ENCODE measurements around the gene GALK2.

The GALK2 gene

DNA sequence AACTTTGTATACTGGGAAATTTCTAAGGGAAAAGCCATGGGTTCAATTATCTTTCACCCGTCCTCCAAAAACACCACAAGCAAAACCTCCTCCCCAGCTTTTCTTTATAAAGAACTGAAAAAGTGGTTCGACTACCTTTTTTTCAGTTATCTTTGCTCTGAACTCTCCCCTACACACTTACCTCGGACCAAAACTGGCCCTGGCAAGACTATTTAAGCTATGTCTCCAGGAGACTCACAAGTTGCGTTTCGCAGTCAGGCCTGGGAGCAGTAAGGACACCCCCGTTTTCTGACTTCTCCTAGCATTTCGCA, 15.3 kb upstream of the GALK2 start:
- H3K27ac ChIP-seq, result peak overlapping the region; percentile 81
- H3K4me1 ChIP-seq (ENCODE audit: low read depth, poor library complexity, severe bottlenecking), result peaks cover 38% of the 10 kb centered on the region
- no peaks in the 10 kb centered on the region for H3K27me3 ChIP-seq (ENCODE audit: insufficient read depth, low read depth)
- H3K36me3 ChIP-seq (ENCODE audit: insufficient read depth), result no peaks in the 10 kb centered on the region
- no peak for TF ChIP-seq CTCF (conservative IDR thresholded peaks at IDR 0.05; ENCODE audit: low read depth, low read length)
- H3K9ac ChIP-seq, result peak overlapping the region; percentile 94
- H3K4me3 ChIP-seq (IDR thresholded peaks at IDR 0.05; ENCODE audit: insufficient read depth, low read depth, low read length), result peak overlapping the region; percentile 22
- peaks cover 14% of the 10 kb centered on the region for H4K20me1 ChIP-seq (ENCODE audit: insufficient read depth)
- peaks cover 64% of the 10 kb centered on the region for H3K79me2 ChIP-seq (ENCODE audit: insufficient read depth, low read depth)
- peak overlapping the region; percentile 85 for H3K4me2 ChIP-seq
- H2AFZ ChIP-seq (ENCODE audit: low read depth), result peak overlapping the region; percentile 80; the same call in 1 of the 2 replicates

DNA sequence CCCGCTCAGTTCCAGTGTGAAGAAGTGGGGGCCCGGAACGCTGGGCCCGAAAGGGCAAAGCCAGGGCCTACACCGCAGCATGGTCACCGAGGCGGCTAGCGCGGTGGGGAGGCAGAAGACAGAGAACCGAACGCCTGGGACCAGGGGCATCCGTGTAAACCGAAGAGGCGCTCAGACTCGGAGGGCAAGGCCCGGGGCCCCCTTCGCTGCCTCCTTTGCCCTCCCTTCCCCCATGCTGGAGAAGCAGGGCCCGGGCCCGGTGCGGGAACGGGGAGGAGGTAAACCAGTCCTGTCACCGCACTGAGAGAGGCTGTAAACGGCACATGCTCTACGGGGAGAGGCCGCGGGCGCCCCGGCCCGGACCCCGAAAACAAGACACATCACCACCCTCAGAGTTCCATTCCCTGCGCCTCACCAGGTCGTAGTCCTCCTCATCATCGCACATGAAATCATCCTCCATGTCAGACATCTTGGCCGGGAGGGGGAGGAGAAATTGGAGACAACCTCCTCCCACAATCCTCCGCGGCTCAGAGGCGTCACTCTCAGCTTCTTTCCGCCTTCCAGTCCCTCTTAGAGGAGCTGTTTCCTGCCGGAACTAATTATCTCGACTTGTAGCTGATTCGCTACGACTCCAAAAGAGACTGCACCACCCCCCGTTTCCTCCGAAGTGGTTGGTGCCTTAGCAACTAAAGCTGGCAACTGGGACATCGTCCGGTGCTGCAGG, 14.8 kb upstream of the GALK2 start, which contains the start of gene COPS2:
Gene COPS2, minus strand, starts transcription at position 490 of the 724 bp plus-strand sequence. Its CDS starts 21 bp downstream, at position 469.
- H3K27me3 ChIP-seq (ENCODE audit: insufficient read depth, low read depth), result no peaks in the 10 kb centered on the region
- H3K79me2 ChIP-seq (ENCODE audit: insufficient read depth, low read depth), result peaks cover 60% of the 10 kb centered on the region
- H3K27ac ChIP-seq, result peak within 1 kb of the TSS; percentile 81
- no peak for TF ChIP-seq CTCF (conservative IDR thresholded peaks at IDR 0.05; ENCODE audit: low read depth, low read length)
- peak within 1 kb of the TSS; percentile 94 for H3K9ac ChIP-seq
- H3K4me3 ChIP-seq (IDR thresholded peaks at IDR 0.05; ENCODE audit: insufficient read depth, low read depth, low read length), result peak within 1 kb of the TSS; percentile 22
- H4K20me1 ChIP-seq (ENCODE audit: insufficient read depth), result peaks cover 12% of the 10 kb centered on the region
- H3K4me1 ChIP-seq (ENCODE audit: low read depth, poor library complexity, severe bottlenecking), result peaks cover 38% of the 10 kb centered on the region
- no peaks in the 10 kb centered on the region for H3K36me3 ChIP-seq (ENCODE audit: insufficient read depth)
- H2AFZ ChIP-seq (ENCODE audit: low read depth), result peak within 1 kb of the TSS; percentile 80
- H3K4me2 ChIP-seq, result peak within 1 kb of the TSS; percentile 97

- H3K4me3 ChIP-seq (IDR thresholded peaks at IDR 0.05; ENCODE audit: insufficient read depth, low read depth, low read length), result no peak overlapping the region
- H3K4me1 ChIP-seq (ENCODE audit: low read depth, poor library complexity, severe bottlenecking), result peaks cover 38% of the 10 kb centered on the region
- peak overlapping the region; percentile 97 for H3K4me2 ChIP-seq
- peak overlapping the region; percentile 80 for H2AFZ ChIP-seq (ENCODE audit: low read depth)
- peak overlapping the region; percentile 94 for H3K9ac ChIP-seq
- TF ChIP-seq CTCF (conservative IDR thresholded peaks at IDR 0.05; ENCODE audit: low read depth, low read length), result no peak
- H3K36me3 ChIP-seq (ENCODE audit: insufficient read depth), result no peaks in the 10 kb centered on the region
- H3K27me3 ChIP-seq (ENCODE audit: insufficient read depth, low read depth), result no peaks in the 10 kb centered on the region
- H4K20me1 ChIP-seq (ENCODE audit: insufficient read depth), result peaks cover 5% of the 10 kb centered on the region
- H3K79me2 ChIP-seq (ENCODE audit: insufficient read depth, low read depth), result peaks cover 53% of the 10 kb centered on the region
- H3K27ac ChIP-seq, result peak overlapping the region; percentile 81
These were observed 14.0 kb upstream of the GALK2 start for GRCh38 chr15:49155834-49156627.

- Histone ChIP-seq H3K4me3 (IDR thresholded peaks at IDR 0.05; ENCODE audit: insufficient read depth, low read depth, low read length) (no peak overlapping the region), H3K9ac (no peak overlapping the region), H3K27me3 (ENCODE audit: insufficient read depth, low read depth) (no peaks in the 10 kb centered on the region), H3K4me1 (ENCODE audit: low read depth, poor library complexity, severe bottlenecking) (no peaks in the 10 kb centered on the region), H4K20me1 (ENCODE audit: insufficient read depth) (no peaks in the 10 kb centered on the region), H3K79me2 (ENCODE audit: insufficient read depth, low read depth) (no peaks in the 10 kb centered on the region), H2AFZ (ENCODE audit: low read depth) (no peak overlapping the region), H3K4me2 (no peak overlapping the region), H3K27ac (no peak overlapping the region), H3K36me3 (ENCODE audit: insufficient read depth) (no peaks in the 10 kb centered on the region)
- TF ChIP-seq CTCF (conservative IDR thresholded peaks at IDR 0.05; ENCODE audit: low read depth, low read length), result no peak
These were observed 6.4 kb upstream of the GALK2 start for GRCh38 chr15:49163678-49164077.

All from KMS-11 (cell line).